ENCODE data around the gene CMYA5. TPM values are rescaled to one million over a fixed set of nuclear protein-coding genes. Genes with fewer than 3 reads are reported as not detected.

Gene CMYA5
- total and polyA plus RNA-seq, 2 donors (not counting 3 experiments of a cell fraction or from before 2014, with no cell fraction given) = 0.04 to 0.20 TPM

DNA sequence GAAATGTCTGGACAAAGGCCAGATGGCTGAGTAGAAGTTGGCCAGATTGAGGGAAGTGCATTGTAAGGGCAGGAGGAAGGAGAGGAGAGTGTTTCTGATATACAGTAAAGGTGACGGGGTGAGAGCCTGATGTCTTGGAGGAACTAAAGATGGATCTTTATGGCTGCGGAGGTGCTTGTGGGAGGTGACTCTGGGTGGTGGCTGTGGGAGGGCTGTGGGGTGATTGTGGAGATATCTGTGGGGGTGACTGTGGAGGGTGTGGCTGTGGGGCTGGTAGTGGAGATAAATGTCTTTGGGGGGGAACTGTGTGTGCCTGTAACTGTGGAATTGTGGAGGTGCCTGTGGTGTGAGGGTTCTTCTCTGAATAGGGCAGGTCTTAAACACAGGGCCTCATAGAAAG is 121.4 kb downstream of the CMYA5 start:
- H3K9me1 ChIP-seq (replicated peaks; ENCODE audit: control insufficient read depth, extremely low read depth, insufficient read depth, low read length) = no peaks in the 10 kb centered on the region
- no peak overlapping the region for H2AFZ ChIP-seq (ENCODE audit: low read depth, low read length)
- dilution Hi-C loops (cut with MboI; ENCODE audit: extremely low pct_ligation_motif_present, low sequenced_read_pairs) (no loop called here), intact Hi-C loops (cut with micrococcal nuclease) (no loop called here)
- TF ChIP-seq JUN (IDR thresholded peaks at IDR 0.05; ENCODE audit: borderline replicate concordance, insufficient read depth, insufficient read length, low read depth) (no peak), POLR2A (IDR thresholded peaks at IDR 0.05; ENCODE audit: low read depth, low read length) (no peak), POLR2AphosphoS5 (IDR thresholded peaks at IDR 0.05; ENCODE audit: insufficient read depth, low read depth, low read length) (no peak), FOS (IDR thresholded peaks at IDR 0.05; ENCODE audit: borderline replicate concordance, insufficient read depth, low read length) (no peak), GATA2 (IDR thresholded peaks at IDR 0.05; ENCODE audit: insufficient read depth, insufficient read length, low read depth, low read length) (no peak), MYC (IDR thresholded peaks at IDR 0.05; ENCODE audit: low read depth, low read length) (no peak), EZH2 (IDR thresholded peaks at IDR 0.05; ENCODE audit: borderline replicate concordance, low read depth, low read length, severe bottlenecking) (no peak)
- TF ChIP-seq, protein P1, sequence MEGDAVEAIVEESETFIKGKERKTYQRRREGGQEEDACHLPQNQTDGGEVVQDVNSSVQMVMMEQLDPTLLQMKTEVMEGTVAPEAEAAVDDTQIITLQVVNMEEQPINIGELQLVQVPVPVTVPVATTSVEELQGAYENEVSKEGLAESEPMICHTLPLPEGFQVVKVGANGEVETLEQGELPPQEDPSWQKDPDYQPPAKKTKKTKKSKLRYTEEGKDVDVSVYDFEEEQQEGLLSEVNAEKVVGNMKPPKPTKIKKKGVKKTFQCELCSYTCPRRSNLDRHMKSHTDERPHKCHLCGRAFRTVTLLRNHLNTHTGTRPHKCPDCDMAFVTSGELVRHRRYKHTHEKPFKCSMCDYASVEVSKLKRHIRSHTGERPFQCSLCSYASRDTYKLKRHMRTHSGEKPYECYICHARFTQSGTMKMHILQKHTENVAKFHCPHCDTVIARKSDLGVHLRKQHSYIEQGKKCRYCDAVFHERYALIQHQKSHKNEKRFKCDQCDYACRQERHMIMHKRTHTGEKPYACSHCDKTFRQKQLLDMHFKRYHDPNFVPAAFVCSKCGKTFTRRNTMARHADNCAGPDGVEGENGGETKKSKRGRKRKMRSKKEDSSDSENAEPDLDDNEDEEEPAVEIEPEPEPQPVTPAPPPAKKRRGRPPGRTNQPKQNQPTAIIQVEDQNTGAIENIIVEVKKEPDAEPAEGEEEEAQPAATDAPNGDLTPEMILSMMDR (IDR thresholded peaks at IDR 0.05; ENCODE audit: extremely low read depth in 1 of 2, insufficient read depth in 1 of 2, low read depth in 1 of 2, low read length in 2 of 2) = no peak
- TF ChIP-seq, protein P2, sequence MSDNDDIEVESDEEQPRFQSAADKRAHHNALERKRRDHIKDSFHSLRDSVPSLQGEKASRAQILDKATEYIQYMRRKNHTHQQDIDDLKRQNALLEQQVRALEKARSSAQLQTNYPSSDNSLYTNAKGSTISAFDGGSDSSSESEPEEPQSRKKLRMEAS (IDR thresholded peaks at IDR 0.05; ENCODE audit: insufficient read depth, insufficient read length) = no peak
- DNase-seq (ENCODE audit: low read depth, low spot score) (no peak), FAIRE-seq (no peak)
- BruUV-seq (replicated peaks) = no TSS peak
- no peak overlapping the region for H3K4me3 ChIP-seq (replicated peaks in 1 of 3; ENCODE audit: insufficient read depth in 1 of 3, low read depth in 1 of 3, low read length in 3 of 3)
- ChIA-PET POLR2A (no interaction called here), CTCF (no interaction called here)
- no peaks in the 10 kb centered on the region for H4K20me1 ChIP-seq (replicated peaks; ENCODE audit: control insufficient read depth, extremely low read depth, insufficient read depth, low read length)
- H3K4me1 ChIP-seq (ENCODE audit: control insufficient read depth, extremely low read depth, insufficient read depth, low read length) = no peaks in the 10 kb centered on the region
- no peak overlapping the region for H3K4me2 ChIP-seq (ENCODE audit: insufficient read depth, low read length)
- no peaks in the 10 kb centered on the region for H3K9me3 ChIP-seq (replicated peaks; ENCODE audit: control insufficient read depth, insufficient read depth, low read length)
- no peak overlapping the region for H3K9ac ChIP-seq (replicated peaks; ENCODE audit: extremely low read depth, insufficient read depth, low read length)
- no peak overlapping the region for H3K27ac ChIP-seq (ENCODE audit: insufficient read depth, low read depth, low read length)
- H3K27me3 ChIP-seq (ENCODE audit: control insufficient read depth in 2 of 2, insufficient read depth in 2 of 2, low read length in 2 of 2) = no peaks in the 10 kb centered on the region
- H3K79me2 ChIP-seq (ENCODE audit: control insufficient read depth, insufficient read depth, low read length) = no peaks in the 10 kb centered on the region
- H3K36me3 ChIP-seq (ENCODE audit: control insufficient read depth in 2 of 2, extremely low read depth in 1 of 2, insufficient read depth in 2 of 2, low read length in 2 of 2) = no peaks in the 10 kb centered on the region

Measured in endothelial cell of umbilical vein (primary cell).